Naive B cell (primary cell): Measurements from ENCODE around the gene NANOG. TPM values are rescaled to one million over a fixed set of nuclear protein-coding genes. Genes with fewer than 3 reads are reported as not detected.
"Not testable (repeated sequence)": the region's sequence is repeated elsewhere in the genome, so short reads cannot be mapped to it uniquely, and the experiment has no call there.

Experiments used
- ATAC-seq, 2 donors: fragments of 150-1000 bp; cut with Tn5 transposase; 2 replicates each; pipeline ENCODE4 v1.10.0; 2021; ENCODE audit warnings: low read depth in 2 of 2, mild to moderate bottlenecking in 2 of 2, moderate library complexity in 2 of 2
- DNase-seq: peaks from one replicate; pipeline ENCODE4 v3.0.0; 2022
- H3K27ac Mint-ChIP-seq, 6 donors: one replicate each; pipeline ENCODE4 v1.8.0; 2020 to 2022; ENCODE audit warnings: mild to moderate bottlenecking in 6 of 6, mixed read lengths in 6 of 6, moderate library complexity in 5 of 6, inconsistent platforms in 2 of 6
- H3K27me3 Mint-ChIP-seq, 3 donors: one replicate each; pipeline ENCODE4 v1.8.0; 2021 to 2022; ENCODE audit warnings: mixed read lengths in 3 of 3, mild to moderate bottlenecking in 1 of 3
- H3K36me3 Mint-ChIP-seq, 2 donors: one replicate each; pipeline ENCODE4 v1.8.0; 2020 to 2022; ENCODE audit warnings: mixed read lengths in 2 of 2, inconsistent platforms in 1 of 2, mild to moderate bottlenecking in 1 of 2
- H3K4me1 Mint-ChIP-seq, 3 donors: one replicate each; pipeline ENCODE4 v1.8.0; 2020 to 2022; ENCODE audit warnings: mixed read lengths in 3 of 3, inconsistent platforms in 1 of 3, mild to moderate bottlenecking in 1 of 3, moderate library complexity in 1 of 3
- H3K4me3 Mint-ChIP-seq, 8 donors: one replicate each; pipeline ENCODE4 v1.8.0; 2020 to 2022; ENCODE audit warnings: mild to moderate bottlenecking in 8 of 8, mixed read lengths in 8 of 8, moderate library complexity in 8 of 8, inconsistent platforms in 2 of 8
- H3K9me3 Mint-ChIP-seq, 7 donors: one replicate each; pipeline ENCODE4 v1.8.0; 2020 to 2022; ENCODE audit warnings: mixed read lengths in 7 of 7, mild to moderate bottlenecking in 5 of 7, inconsistent platforms in 2 of 7, moderate library complexity in 1 of 7
- polyA plus RNA-seq, 6 donors: library from polyadenylated mRNA; unstranded; fragments of 300-500 nt; fragmentation: Illumina TruSeq; gene quantifications; one replicate each; pipeline ENCODE4 v1.2.3, GENCODE V29; 2021; ENCODE audit warnings: low read depth in 6 of 6

NANOG gene
- polyA plus RNA-seq, 6 donors from 2014 or later, result not detected

GRCh38 chr12:7832059-7832696 lies 43.0 kb downstream of the NANOG start:
- Mint-ChIP-seq H3K27me3 (no peaks in the 10 kb centered on the region), H3K4me3 (no peak overlapping the region), H3K4me1 (peaks cover 0 to 8% (median 0%) of the 10 kb centered on the region in 3 donors), H3K36me3 (no peaks in the 10 kb centered on the region), H3K9me3 (no peaks in the 10 kb centered on the region), H3K27ac (peak overlapping the region in 2 of 6 donors; percentile 69 to 80)
- DNase-seq (peak; percentile 14), ATAC-seq (peak; percentile 60 to 68)

- H3K27me3 Mint-ChIP-seq, H3K27ac Mint-ChIP-seq, H3K9me3 Mint-ChIP-seq, ATAC-seq, H3K4me1 Mint-ChIP-seq, H3K36me3 Mint-ChIP-seq, DNase-seq: not testable (repeated sequence)
- peak overlapping the region in 1 of 8 donors; percentile 2 for H3K4me3 Mint-ChIP-seq
These were observed 44.0 kb downstream of the NANOG start for GRCh38 chr12:7833201-7833600.

GRCh38 chr12:7833831-7834230 lies 44.6 kb downstream of the NANOG start:
- Mint-ChIP-seq H3K9me3 (no peaks in the 10 kb centered on the region), H3K4me3 (no peak overlapping the region), H3K27ac (peak overlapping the region in 1 of 6 donors; percentile 95), H3K27me3 (no peaks in the 10 kb centered on the region), H3K4me1 (peaks cover 0 to 8% (median 0%) of the 10 kb centered on the region in 3 donors), H3K36me3 (no peaks in the 10 kb centered on the region)
- ATAC-seq (no peak), DNase-seq (no peak)

GRCh38 chr12:7834701-7835100 lies 45.5 kb downstream of the NANOG start:
- DNase-seq (no peak), ATAC-seq (no peak)
- H3K27me3 Mint-ChIP-seq, result no peaks in the 10 kb centered on the region
- no peaks in the 10 kb centered on the region for H3K9me3 Mint-ChIP-seq
- H3K36me3 Mint-ChIP-seq, result no peaks in the 10 kb centered on the region
- H3K27ac Mint-ChIP-seq, result peak overlapping the region in 1 of 6 donors; percentile 47
- H3K4me3 Mint-ChIP-seq, result no peak overlapping the region
- H3K4me1 Mint-ChIP-seq, result peaks cover 0 to 8% (median 0%) of the 10 kb centered on the region in 3 donors

GRCh38 chr12:7835116-7835515 lies 45.9 kb downstream of the NANOG start:
- Mint-ChIP-seq H3K4me3 (no peak overlapping the region), H3K4me1 (peaks cover 0 to 8% (median 0%) of the 10 kb centered on the region in 3 donors), H3K9me3 (no peaks in the 10 kb centered on the region), H3K27me3 (no peaks in the 10 kb centered on the region), H3K27ac (peak overlapping the region in 1 of 6 donors; percentile 72), H3K36me3 (no peaks in the 10 kb centered on the region)
- ATAC-seq (no peak), DNase-seq (no peak)

GRCh38 chr12:7835766-7836165 lies 46.6 kb downstream of the NANOG start:
- ATAC-seq (no peak), DNase-seq (no peak)
- no peaks in the 10 kb centered on the region for H3K36me3 Mint-ChIP-seq
- no peak overlapping the region for H3K4me3 Mint-ChIP-seq
- peaks cover 0 to 8% (median 0%) of the 10 kb centered on the region in 3 donors for H3K4me1 Mint-ChIP-seq
- H3K27ac Mint-ChIP-seq, result no peak overlapping the region
- no peaks in the 10 kb centered on the region for H3K9me3 Mint-ChIP-seq
- no peaks in the 10 kb centered on the region for H3K27me3 Mint-ChIP-seq

- ATAC-seq (no peak), DNase-seq (no peak)
- H3K4me1 Mint-ChIP-seq, result peaks cover 0 to 3% (median 0%) of the 10 kb centered on the region in 3 donors
- H3K4me3 Mint-ChIP-seq, result no peak overlapping the region
- no peaks in the 10 kb centered on the region for H3K27me3 Mint-ChIP-seq
- H3K27ac Mint-ChIP-seq, result no peak overlapping the region
- no peaks in the 10 kb centered on the region for H3K36me3 Mint-ChIP-seq
- H3K9me3 Mint-ChIP-seq, result no peaks in the 10 kb centered on the region
These were observed 48.2 kb downstream of the NANOG start for GRCh38 chr12:7837366-7837765.

GRCh38 chr12:7839226-7839625 lies 50.0 kb downstream of the NANOG start:
- not testable (repeated sequence) for H3K36me3 Mint-ChIP-seq, H3K4me1 Mint-ChIP-seq, DNase-seq, H3K4me3 Mint-ChIP-seq, ATAC-seq, H3K9me3 Mint-ChIP-seq, H3K27ac Mint-ChIP-seq, H3K27me3 Mint-ChIP-seq

- ATAC-seq, DNase-seq, H3K27me3 Mint-ChIP-seq, H3K4me1 Mint-ChIP-seq, H3K36me3 Mint-ChIP-seq, H3K9me3 Mint-ChIP-seq, H3K27ac Mint-ChIP-seq, H3K4me3 Mint-ChIP-seq: not testable (repeated sequence)
These were observed 50.6 kb downstream of the NANOG start for GRCh38 chr12:7839848-7840247.

GRCh38 chr12:7842444-7842843 lies 53.2 kb downstream of the NANOG start:
- not testable (repeated sequence) for H3K27me3 Mint-ChIP-seq, ATAC-seq, DNase-seq, H3K36me3 Mint-ChIP-seq, H3K9me3 Mint-ChIP-seq, H3K27ac Mint-ChIP-seq
- H3K4me3 Mint-ChIP-seq, result peak overlapping the region in 2 of 8 donors; percentile 16 to 38
- peaks cover 8 to 12% (median 9%) of the 10 kb centered on the region in 3 donors for H3K4me1 Mint-ChIP-seq

GRCh38 chr12:7843149-7843548 lies 53.9 kb downstream of the NANOG start:
- not testable (repeated sequence) for H3K36me3 Mint-ChIP-seq, H3K27me3 Mint-ChIP-seq, H3K9me3 Mint-ChIP-seq, DNase-seq
- Mint-ChIP-seq H3K4me1 (peaks cover 11 to 16% (median 13%) of the 10 kb centered on the region in 3 donors), H3K27ac (peak overlapping the region in 1 of 6 donors; percentile 82), H3K4me3 (peak overlapping the region in 2 of 8 donors; percentile 57 to 80)
- ATAC-seq, result peak in 1 of 2 donors; percentile 5

- DNase-seq (peak; percentile 53), ATAC-seq (peak; percentile 74)
- H3K4me1 Mint-ChIP-seq, result peaks cover 11 to 16% (median 13%) of the 10 kb centered on the region in 3 donors
- H3K4me3 Mint-ChIP-seq, result peak overlapping the region; percentile 22 to 84 (median 70)
- peak overlapping the region in 5 of 6 donors; percentile 46 to 92 (median 89) for H3K27ac Mint-ChIP-seq
- H3K9me3 Mint-ChIP-seq, H3K36me3 Mint-ChIP-seq, H3K27me3 Mint-ChIP-seq: not testable (repeated sequence)
These were observed 54.4 kb downstream of the NANOG start for GRCh38 chr12:7843583-7843982.

- Mint-ChIP-seq H3K36me3 (no peaks in the 10 kb centered on the region), H3K27me3 (no peaks in the 10 kb centered on the region), H3K4me1 (peaks cover 11 to 16% (median 13%) of the 10 kb centered on the region in 3 donors), H3K4me3 (peak overlapping the region in 5 of 8 donors; percentile 52 to 84 (median 77)), H3K27ac (peak overlapping the region in 2 of 6 donors; percentile 46 to 82), H3K9me3 (no peaks in the 10 kb centered on the region)
- DNase-seq, result no peak
- no peak for ATAC-seq
These were observed 54.9 kb downstream of the NANOG start for GRCh38 chr12:7844116-7844515.

GRCh38 chr12:7847226-7848097 lies 58.3 kb downstream of the NANOG start:
- ATAC-seq (peak; percentile 91), DNase-seq (peak; percentile 15)

More at GRCh38 chr12:7847226-7848097, 58.3 kb downstream of the NANOG start:
- peak overlapping the region in 5 of 6 donors; percentile 2 to 84 (median 43) for H3K27ac Mint-ChIP-seq
- peaks cover 11 to 16% (median 13%) of the 10 kb centered on the region in 3 donors for H3K4me1 Mint-ChIP-seq
- not testable (repeated sequence) for H3K9me3 Mint-ChIP-seq, H3K36me3 Mint-ChIP-seq
- peaks cover under 1 to 17% (median 5%) of the 10 kb centered on the region in 3 donors for H3K27me3 Mint-ChIP-seq
- H3K4me3 Mint-ChIP-seq, result peak overlapping the region in 1 of 8 donors; percentile 30
